HCT116 (cell line): ENCODE measurements around the gene TNFAIP2.

Experiments
- CTCF ChIP-seq, 3 experiments: fragments of 200-600 bp in 1 of 3; sonication (generic) in 1 of 3; IDR thresholded peaks in 2 of 3; conservative IDR thresholded peaks in 1 of 3; 2 replicates each; pipeline ENCODE4 v1.5.1; 2012 to 2017; ENCODE audit warnings: low read depth in 2 of 3, low read length in 2 of 3, antibody characterized with exemption in 1 of 3, borderline replicate concordance in 1 of 3, control low read depth in 1 of 3, mild to moderate bottlenecking in 1 of 3, mixed read lengths in 1 of 3, mixed run types in 1 of 3, moderate library complexity in 1 of 3; ENCODE audit not compliant: insufficient read depth in 1 of 3
- JUND ChIP-seq: IDR thresholded peaks from 2 replicates; pipeline ENCODE4 v1.6.1; 2012
- MAX ChIP-seq: IDR thresholded peaks from 2 replicates; pipeline ENCODE4 v1.6.1; 2012
- POLR2A ChIP-seq: IDR thresholded peaks from 2 replicates; pipeline ENCODE4 v1.7.0; 2011; ENCODE audit warnings: borderline replicate concordance; ENCODE audit not compliant: insufficient read depth, insufficient read length; ENCODE audit errors: extremely low read depth
- POLR2AphosphoS5 ChIP-seq: IDR thresholded peaks from 2 replicates; pipeline ENCODE4 v1.6.1; 2011; ENCODE audit warnings: mild to moderate bottlenecking, low read depth, low read length, moderate library complexity
- REST ChIP-seq: IDR thresholded peaks from 2 replicates; pipeline ENCODE4 v1.6.1; 2012; ENCODE audit warnings: low read depth
- TCF7L2 ChIP-seq: IDR thresholded peaks from 2 replicates; pipeline ENCODE4 v1.7.0; 2011; ENCODE audit warnings: borderline replicate concordance, inconsistent platforms; ENCODE audit not compliant: insufficient read depth, insufficient read length; ENCODE audit errors: extremely low read depth

- no peak for TF ChIP-seq CTCF (IDR thresholded peaks at IDR 0.05 in 2 of 3, conservative IDR thresholded peaks at IDR 0.05 in 1 of 3; ENCODE audit: borderline replicate concordance in 1 of 3, insufficient read depth in 1 of 3, low read depth in 2 of 3, low read length in 2 of 3)
- TF ChIP-seq MAX: no peak
- TF ChIP-seq REST: no peak
- TF ChIP-seq POLR2A: no peak
- TF ChIP-seq JUND: no peak
- TF ChIP-seq POLR2AphosphoS5: peak; percentile 69
- TF ChIP-seq TCF7L2: no peak
Measured at GRCh38 chr14:103122947-103123633, at the start of gene TNFAIP2.
